GM10266 (cell line): ENCODE results near the gene KLK4.
A peak's percentile ranks its signal among the peaks of the same experiment; 100 is the strongest.

Source experiments
- DNase-seq: peaks from one replicate; pipeline ENCODE4 v3.0.0; 2012; ENCODE audit errors: extremely low spot score
- TF ChIP-seq, protein P1 (sequence below): IDR thresholded peaks from 2 replicates; pipeline ENCODE4 v1.5.1; 2012; ENCODE audit warnings: mild to moderate bottlenecking, low read depth; ENCODE audit not compliant: control insufficient read depth, insufficient read depth; ENCODE audit errors: missing control alignments

KLK4 gene

DNA sequence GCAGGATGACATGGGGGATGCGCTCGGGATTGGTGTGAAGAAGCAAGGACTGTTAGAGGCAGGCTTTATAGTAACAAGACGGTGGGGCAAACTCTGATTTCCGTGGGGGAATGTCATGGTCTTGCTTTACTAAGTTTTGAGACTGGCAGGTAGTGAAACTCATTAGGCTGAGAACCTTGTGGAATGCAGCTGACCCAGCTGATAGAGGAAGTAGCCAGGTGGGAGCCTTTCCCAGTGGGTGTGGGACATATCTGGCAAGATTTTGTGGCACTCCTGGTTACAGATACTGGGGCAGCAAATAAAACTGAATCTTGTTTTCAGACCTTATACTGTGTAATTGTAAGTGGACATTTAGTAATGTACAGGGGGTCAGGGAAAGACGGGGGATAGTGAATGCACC lies 31.0 kb downstream of the KLK4 start:
- no peak for DNase-seq
- TF ChIP-seq, protein P1, sequence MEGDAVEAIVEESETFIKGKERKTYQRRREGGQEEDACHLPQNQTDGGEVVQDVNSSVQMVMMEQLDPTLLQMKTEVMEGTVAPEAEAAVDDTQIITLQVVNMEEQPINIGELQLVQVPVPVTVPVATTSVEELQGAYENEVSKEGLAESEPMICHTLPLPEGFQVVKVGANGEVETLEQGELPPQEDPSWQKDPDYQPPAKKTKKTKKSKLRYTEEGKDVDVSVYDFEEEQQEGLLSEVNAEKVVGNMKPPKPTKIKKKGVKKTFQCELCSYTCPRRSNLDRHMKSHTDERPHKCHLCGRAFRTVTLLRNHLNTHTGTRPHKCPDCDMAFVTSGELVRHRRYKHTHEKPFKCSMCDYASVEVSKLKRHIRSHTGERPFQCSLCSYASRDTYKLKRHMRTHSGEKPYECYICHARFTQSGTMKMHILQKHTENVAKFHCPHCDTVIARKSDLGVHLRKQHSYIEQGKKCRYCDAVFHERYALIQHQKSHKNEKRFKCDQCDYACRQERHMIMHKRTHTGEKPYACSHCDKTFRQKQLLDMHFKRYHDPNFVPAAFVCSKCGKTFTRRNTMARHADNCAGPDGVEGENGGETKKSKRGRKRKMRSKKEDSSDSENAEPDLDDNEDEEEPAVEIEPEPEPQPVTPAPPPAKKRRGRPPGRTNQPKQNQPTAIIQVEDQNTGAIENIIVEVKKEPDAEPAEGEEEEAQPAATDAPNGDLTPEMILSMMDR: no peak

DNA sequence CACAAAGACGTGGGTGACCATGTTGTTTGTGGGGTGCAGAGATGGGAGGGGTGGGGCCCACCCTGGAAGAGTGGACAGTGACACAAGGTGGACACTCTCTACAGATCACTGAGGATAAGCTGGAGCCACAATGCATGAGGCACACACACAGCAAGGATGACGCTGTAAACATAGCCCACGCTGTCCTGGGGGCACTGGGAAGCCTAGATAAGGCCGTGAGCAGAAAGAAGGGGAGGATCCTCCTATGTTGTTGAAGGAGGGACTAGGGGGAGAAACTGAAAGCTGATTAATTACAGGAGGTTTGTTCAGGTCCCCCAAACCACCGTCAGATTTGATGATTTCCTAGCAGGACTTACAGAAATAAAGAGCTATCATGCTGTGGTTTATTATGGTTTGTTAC lies 32.3 kb downstream of the KLK4 start:
- TF ChIP-seq, protein P1: no peak
- no peak for DNase-seq

DNA sequence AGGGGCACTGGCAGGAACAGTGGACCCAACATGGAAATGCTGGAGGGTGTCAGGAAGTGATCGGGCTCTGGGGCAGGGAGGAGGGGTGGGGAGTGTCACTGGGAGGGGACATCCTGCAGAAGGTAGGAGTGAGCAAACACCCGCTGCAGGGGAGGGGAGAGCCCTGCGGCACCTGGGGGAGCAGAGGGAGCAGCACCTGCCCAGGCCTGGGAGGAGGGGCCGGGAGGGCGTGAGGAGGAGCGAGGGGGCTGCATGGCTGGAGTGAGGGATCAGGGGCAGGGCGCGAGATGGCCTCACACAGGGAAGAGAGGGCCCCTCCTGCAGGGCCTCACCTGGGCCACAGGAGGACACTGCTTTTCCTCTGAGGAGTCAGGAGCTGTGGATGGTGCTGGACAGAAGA lies 33.9 kb downstream of the KLK4 start:
- DNase-seq: no peak
- TF ChIP-seq, protein P1: no peak

DNA sequence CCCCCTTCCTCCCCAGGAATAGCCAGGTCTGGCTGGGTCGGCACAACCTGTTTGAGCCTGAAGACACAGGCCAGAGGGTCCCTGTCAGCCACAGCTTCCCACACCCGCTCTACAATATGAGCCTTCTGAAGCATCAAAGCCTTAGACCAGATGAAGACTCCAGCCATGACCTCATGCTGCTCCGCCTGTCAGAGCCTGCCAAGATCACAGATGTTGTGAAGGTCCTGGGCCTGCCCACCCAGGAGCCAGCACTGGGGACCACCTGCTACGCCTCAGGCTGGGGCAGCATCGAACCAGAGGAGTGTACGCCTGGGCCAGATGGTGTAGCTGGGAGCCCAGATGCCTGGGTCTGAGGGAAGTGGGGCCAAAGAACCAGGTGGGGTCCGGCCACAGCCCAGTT lies 34.7 kb downstream of the KLK4 start:
- TF ChIP-seq, protein P1: no peak
- DNase-seq: no peak

DNA sequence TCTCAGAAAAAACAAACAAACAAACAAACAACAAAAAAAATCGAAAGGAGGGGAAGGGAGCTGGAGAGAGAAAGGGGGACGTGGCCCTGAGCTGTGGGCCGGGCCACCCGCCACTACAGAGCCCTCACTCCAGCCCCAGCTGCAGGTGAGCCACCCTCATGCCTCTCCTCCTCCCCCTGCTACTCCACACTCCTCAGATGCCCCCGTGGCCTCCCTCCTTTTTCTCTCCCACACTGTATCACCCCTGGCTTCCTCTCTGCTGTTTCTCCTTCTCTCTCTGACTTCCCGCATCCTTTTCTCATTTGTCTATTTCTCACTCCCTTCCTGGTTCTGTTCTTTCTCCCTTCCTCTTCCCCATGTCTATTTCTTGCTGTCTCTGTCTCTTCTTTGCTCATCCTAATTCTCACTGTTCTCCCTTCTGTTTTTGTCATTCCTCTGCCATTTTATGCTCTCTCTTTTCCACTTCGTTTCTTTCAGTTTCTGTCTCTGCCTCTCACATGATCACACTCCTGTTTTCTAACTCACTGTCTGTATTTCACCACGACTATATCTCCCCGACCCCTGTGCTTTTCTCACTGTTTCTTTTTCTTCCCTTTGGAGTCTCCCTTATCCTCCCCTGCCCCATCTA lies 35.3 kb downstream of the KLK4 start:
- TF ChIP-seq, protein P1: no peak
- DNase-seq: peak; percentile 55

DNA sequence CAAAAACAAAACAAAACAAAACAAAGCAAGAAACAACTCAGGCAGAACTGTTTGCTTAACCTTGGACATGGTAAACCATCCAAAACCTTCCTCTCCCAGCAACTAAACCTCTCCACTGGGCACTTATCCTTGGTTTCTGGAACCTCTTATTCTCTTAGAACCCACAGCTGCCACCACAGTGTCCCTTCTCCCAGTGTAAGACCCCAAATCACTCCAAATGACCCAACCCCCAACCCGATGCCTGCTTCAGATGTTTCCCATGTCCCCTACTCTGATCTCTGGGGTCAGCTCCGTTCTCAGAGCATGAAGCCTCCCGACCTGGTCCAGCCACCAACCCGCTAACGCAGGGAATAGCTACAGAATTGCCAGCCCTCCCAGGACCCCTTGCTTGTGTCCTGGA lies 37.0 kb downstream of the KLK4 start:
- TF ChIP-seq, protein P1: no peak
- DNase-seq: no peak

DNA sequence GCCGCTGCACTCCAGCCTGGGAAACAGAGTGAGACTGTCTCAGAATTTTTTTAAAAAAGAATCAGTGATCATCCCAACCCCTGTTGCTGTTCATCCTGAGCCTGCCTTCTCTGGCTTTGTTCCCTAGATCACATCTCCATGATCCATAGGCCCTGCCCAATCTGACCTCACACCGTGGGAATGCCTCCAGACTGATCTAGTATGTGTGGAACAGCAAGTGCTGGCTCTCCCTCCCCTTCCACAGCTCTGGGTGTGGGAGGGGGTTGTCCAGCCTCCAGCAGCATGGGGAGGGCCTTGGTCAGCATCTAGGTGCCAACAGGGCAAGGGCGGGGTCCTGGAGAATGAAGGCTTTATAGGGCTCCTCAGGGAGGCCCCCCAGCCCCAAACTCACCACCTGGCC lies 38.1 kb downstream of the KLK4 start, which contains the start of gene KLK2:
TSS of gene KLK2 (plus strand) at position 384 of the 400 bp plus-strand sequence. CDS start 35 bp downstream, outside the sequence.
- TF ChIP-seq, protein P1: no peak
- no peak for DNase-seq
